ENCODE results near the gene HEXD.

HEXD gene

GRCh38 chr17:82440991-82441627 is 23.0 kb downstream of the HEXD start:
- no peak for TF ChIP-seq CTCF (IDR thresholded peaks at IDR 0.05; ENCODE audit: low read depth, low read length)
- no peak overlapping the region for H3K4me3 ChIP-seq (ENCODE audit: low read depth, low read length)

- no peak overlapping the region for H3K4me3 ChIP-seq (ENCODE audit: low read depth, low read length)
Observed at GRCh38 chr17:82441691-82442487, 23.7 kb downstream of the HEXD start.

GRCh38 chr17:82442643-82443464 is 24.7 kb downstream of the HEXD start:
- H3K4me3 ChIP-seq (ENCODE audit: low read depth, low read length) = no peak overlapping the region
- TF ChIP-seq CTCF (IDR thresholded peaks at IDR 0.05; ENCODE audit: low read depth, low read length) = no peak

More at GRCh38 chr17:82441691-82442487, 23.7 kb downstream of the HEXD start:
- no peak for TF ChIP-seq CTCF (IDR thresholded peaks at IDR 0.05; ENCODE audit: low read depth, low read length)

- no peak overlapping the region for H3K4me3 ChIP-seq (ENCODE audit: low read depth, low read length)
- TF ChIP-seq CTCF (IDR thresholded peaks at IDR 0.05; ENCODE audit: low read depth, low read length) = no peak
Observed at GRCh38 chr17:82443465-82444283, 25.5 kb downstream of the HEXD start.

GRCh38 chr17:82444284-82444893 is 26.2 kb downstream of the HEXD start:
- H3K4me3 ChIP-seq (ENCODE audit: low read depth, low read length) = no peak overlapping the region
- TF ChIP-seq CTCF (IDR thresholded peaks at IDR 0.05; ENCODE audit: low read depth, low read length) = no peak

GRCh38 chr17:82444941-82445521 is 26.9 kb downstream of the HEXD start:
- no peak overlapping the region for H3K4me3 ChIP-seq (ENCODE audit: low read depth, low read length)
- no peak for TF ChIP-seq CTCF (IDR thresholded peaks at IDR 0.05; ENCODE audit: low read depth, low read length)
